GM23338 (cell line): ENCODE measurements around the gene UBASH3A.

Experiments
- EZH2phosphoT487 ChIP-seq: fragments of 200-600 bp; sonication (generic); IDR thresholded peaks from one replicate; pipeline ENCODE4 v1.8.1; 2018; ENCODE audit warnings: antibody characterized with exemption; ENCODE audit not compliant: unreplicated experiment
- TF ChIP-seq, protein P1 (sequence below): IDR thresholded peaks from one replicate; pipeline ENCODE4 v1.6.1; 2018; ENCODE audit warnings: antibody characterized with exemption; ENCODE audit not compliant: unreplicated experiment
- TF ChIP-seq, protein P2 (sequence below), 2 experiments: fragments of 200-600 bp in 1 of 2; sonication (generic) in 1 of 2; conservative IDR thresholded peaks; 2 replicates each; pipeline versions ENCODE4 v1.5.1 to v1.6.1; 2016 to 2017; ENCODE audit warnings: antibody characterized with exemption in 2 of 2, low read depth in 2 of 2, mild to moderate bottlenecking in 2 of 2, moderate library complexity in 1 of 2

DNA sequence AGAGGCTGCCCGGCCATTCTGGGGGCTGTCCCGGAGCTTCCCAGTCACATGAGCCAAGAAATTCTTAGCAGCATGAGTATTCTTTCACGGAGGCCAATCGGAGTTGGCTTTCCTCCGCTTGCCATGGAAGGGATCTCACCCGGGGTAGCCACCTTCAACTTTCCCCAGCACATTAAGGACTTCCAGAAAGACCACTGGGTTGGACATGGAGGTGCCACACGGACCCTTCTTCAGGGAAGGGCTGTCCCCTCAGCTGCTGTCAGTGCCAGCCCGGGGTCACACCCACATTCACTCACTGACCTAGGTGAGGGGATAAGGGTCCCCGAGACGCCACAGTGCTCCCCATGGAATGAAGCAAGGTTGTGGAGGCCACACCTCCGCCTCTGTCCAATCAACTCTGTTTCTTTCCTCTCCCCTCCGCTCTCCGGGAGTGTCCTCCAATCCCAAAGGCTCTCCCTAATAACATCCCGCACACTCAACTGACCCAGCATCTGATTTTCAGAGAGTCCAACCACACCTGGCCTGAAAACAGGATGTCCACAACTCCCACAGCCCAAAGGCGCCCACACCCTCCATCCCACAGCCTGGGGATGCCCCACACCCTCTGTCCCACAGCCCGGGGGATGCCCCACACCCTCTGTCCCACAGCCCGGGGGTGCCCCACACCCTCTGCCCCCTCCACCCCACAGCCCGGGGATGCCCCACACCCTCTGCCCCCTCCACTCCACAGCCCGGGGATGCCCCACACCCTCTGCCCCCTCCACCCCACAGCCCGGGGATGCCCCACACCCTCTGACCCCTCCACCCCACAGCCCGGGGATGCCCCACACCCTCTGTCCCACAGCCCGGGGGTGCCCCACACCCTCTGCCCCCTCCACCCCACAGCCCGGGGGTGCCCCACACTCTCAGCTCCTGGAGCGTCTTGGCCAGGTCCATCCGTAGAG lies 73.0 kb downstream of the UBASH3A start:
- TF ChIP-seq EZH2phosphoT487 = no peak
- TF ChIP-seq, protein P1, sequence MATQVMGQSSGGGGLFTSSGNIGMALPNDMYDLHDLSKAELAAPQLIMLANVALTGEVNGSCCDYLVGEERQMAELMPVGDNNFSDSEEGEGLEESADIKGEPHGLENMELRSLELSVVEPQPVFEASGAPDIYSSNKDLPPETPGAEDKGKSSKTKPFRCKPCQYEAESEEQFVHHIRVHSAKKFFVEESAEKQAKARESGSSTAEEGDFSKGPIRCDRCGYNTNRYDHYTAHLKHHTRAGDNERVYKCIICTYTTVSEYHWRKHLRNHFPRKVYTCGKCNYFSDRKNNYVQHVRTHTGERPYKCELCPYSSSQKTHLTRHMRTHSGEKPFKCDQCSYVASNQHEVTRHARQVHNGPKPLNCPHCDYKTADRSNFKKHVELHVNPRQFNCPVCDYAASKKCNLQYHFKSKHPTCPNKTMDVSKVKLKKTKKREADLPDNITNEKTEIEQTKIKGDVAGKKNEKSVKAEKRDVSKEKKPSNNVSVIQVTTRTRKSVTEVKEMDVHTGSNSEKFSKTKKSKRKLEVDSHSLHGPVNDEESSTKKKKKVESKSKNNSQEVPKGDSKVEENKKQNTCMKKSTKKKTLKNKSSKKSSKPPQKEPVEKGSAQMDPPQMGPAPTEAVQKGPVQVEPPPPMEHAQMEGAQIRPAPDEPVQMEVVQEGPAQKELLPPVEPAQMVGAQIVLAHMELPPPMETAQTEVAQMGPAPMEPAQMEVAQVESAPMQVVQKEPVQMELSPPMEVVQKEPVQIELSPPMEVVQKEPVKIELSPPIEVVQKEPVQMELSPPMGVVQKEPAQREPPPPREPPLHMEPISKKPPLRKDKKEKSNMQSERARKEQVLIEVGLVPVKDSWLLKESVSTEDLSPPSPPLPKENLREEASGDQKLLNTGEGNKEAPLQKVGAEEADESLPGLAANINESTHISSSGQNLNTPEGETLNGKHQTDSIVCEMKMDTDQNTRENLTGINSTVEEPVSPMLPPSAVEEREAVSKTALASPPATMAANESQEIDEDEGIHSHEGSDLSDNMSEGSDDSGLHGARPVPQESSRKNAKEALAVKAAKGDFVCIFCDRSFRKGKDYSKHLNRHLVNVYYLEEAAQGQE = no peak
- TF ChIP-seq, protein P2, sequence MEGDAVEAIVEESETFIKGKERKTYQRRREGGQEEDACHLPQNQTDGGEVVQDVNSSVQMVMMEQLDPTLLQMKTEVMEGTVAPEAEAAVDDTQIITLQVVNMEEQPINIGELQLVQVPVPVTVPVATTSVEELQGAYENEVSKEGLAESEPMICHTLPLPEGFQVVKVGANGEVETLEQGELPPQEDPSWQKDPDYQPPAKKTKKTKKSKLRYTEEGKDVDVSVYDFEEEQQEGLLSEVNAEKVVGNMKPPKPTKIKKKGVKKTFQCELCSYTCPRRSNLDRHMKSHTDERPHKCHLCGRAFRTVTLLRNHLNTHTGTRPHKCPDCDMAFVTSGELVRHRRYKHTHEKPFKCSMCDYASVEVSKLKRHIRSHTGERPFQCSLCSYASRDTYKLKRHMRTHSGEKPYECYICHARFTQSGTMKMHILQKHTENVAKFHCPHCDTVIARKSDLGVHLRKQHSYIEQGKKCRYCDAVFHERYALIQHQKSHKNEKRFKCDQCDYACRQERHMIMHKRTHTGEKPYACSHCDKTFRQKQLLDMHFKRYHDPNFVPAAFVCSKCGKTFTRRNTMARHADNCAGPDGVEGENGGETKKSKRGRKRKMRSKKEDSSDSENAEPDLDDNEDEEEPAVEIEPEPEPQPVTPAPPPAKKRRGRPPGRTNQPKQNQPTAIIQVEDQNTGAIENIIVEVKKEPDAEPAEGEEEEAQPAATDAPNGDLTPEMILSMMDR (conservative IDR thresholded peaks at IDR 0.05; ENCODE audit: low read depth in 2 of 2) = no peak
